GM19397 (cell line): ENCODE measurements around the gene TKT.
"Not testable (repeated sequence)": the region's sequence is repeated elsewhere in the genome, so short reads cannot be mapped to it uniquely, and the experiment has no call there.

Experiments
- ATAC-seq: cut with Tn5 transposase; IDR thresholded peaks from one replicate; pipeline ENCODE4 v1.9.1; 2021; ENCODE audit warnings: mild to moderate bottlenecking, moderate library complexity; ENCODE audit not compliant: unreplicated experiment

TKT gene

GRCh38 chr3:53261712-53262111, 5.9 kb upstream of the TKT start:
- no peak for ATAC-seq

GRCh38 chr3:53260286-53260785, 4.5 kb upstream of the TKT start:
- ATAC-seq, result no peak

- no peak for ATAC-seq
Measured at GRCh38 chr3:53259427-53260259, 3.8 kb upstream of the TKT start.

GRCh38 chr3:53258600-53259426, 3.0 kb upstream of the TKT start:
- ATAC-seq, result no peak

- ATAC-seq, result no peak
Measured at GRCh38 chr3:53257465-53257864, 1.6 kb upstream of the TKT start.

- ATAC-seq, result no peak
Measured at GRCh38 chr3:53256704-53257055, 858 bp upstream of the TKT start.

GRCh38 chr3:53255423-53255774, 423 bp downstream of the TKT start:
- peak; percentile 49 for ATAC-seq

- ATAC-seq, result peak; percentile 35
Measured at GRCh38 chr3:53254509-53255422, 1.1 kb downstream of the TKT start.

GRCh38 chr3:53253707-53254508, 1.9 kb downstream of the TKT start:
- ATAC-seq, result no peak

GRCh38 chr3:53252947-53253322, 2.9 kb downstream of the TKT start:
- not testable (repeated sequence) for ATAC-seq

- ATAC-seq, result no peak
Measured at GRCh38 chr3:53252096-53252946, 3.5 kb downstream of the TKT start.

GRCh38 chr3:53250881-53251605, 4.8 kb downstream of the TKT start:
- ATAC-seq, result no peak

GRCh38 chr3:53250453-53250852, 5.4 kb downstream of the TKT start:
- no peak for ATAC-seq

- no peak for ATAC-seq
Measured at GRCh38 chr3:53248161-53248560, 7.7 kb downstream of the TKT start.

- ATAC-seq, result no peak
Measured at GRCh38 chr3:53247619-53248018, 8.2 kb downstream of the TKT start.

- no peak for ATAC-seq
Measured at GRCh38 chr3:53244271-53244670, 11.6 kb downstream of the TKT start.

- ATAC-seq, result no peak
Measured at GRCh38 chr3:53243785-53244184, 12.0 kb downstream of the TKT start.

GRCh38 chr3:53243165-53243564, 12.7 kb downstream of the TKT start:
- ATAC-seq, result no peak

- no peak for ATAC-seq
Measured at GRCh38 chr3:53242642-53243041, 13.2 kb downstream of the TKT start.
